ENCODE data around the gene IZUMO4. TPM values are rescaled to one million over a fixed set of nuclear protein-coding genes. Genes with fewer than 3 reads are reported as not detected.

Gene IZUMO4
- total and polyA plus RNA-seq, 10 of the 15 experiments (the other 5 are each of a cell fraction or from before 2014, with no cell fraction given), result 0.53 to 27.1 (median 7.5) TPM

GRCh38 chr19:2050991-2051772 is 45.5 kb upstream of the IZUMO4 start, which contains the start of gene MKNK2 (continued):
- TF ChIP-seq IRF5 (IDR thresholded peaks at IDR 0.05; ENCODE audit: borderline replicate concordance), result no peak
- TF ChIP-seq ESRRA (IDR thresholded peaks at IDR 0.05; ENCODE audit: low read length), result no peak; the same call in 1 of the 2 replicates
- TF ChIP-seq GATAD2B (conservative IDR thresholded peaks at IDR 0.05; ENCODE audit: low read depth), result peak; percentile 72; the same call in 1 of the 2 replicates
- no peak for TF ChIP-seq KAT2A (conservative IDR thresholded peaks at IDR 0.05; ENCODE audit: control insufficient read depth, low read depth, low read length)
- TF ChIP-seq E2F4 (IDR thresholded peaks at IDR 0.05; ENCODE audit: low read depth, low read length), result no peak
- no peak for TF ChIP-seq SUZ12 (IDR thresholded peaks at IDR 0.05; ENCODE audit: unreplicated experiment)
- 0 out of 2 replicates have a peak, but pooled peaks have one; percentile 31 for TF ChIP-seq PKNOX1 (IDR thresholded peaks at IDR 0.05)
- no peak for TF ChIP-seq NFIC (IDR thresholded peaks at IDR 0.05; ENCODE audit: low read depth, low read length)
- peak; percentile 85 for TF ChIP-seq TCF12 (IDR thresholded peaks at IDR 0.05; ENCODE audit: low read depth, low read length)
- TF ChIP-seq SMAD5 (IDR thresholded peaks at IDR 0.05; ENCODE audit: low read depth), result peak; percentile 96
- no peak for TF ChIP-seq SREBF2 (IDR thresholded peaks at IDR 0.05; ENCODE audit: low read length)
- no peak for TF ChIP-seq ZBTB40 (IDR thresholded peaks at IDR 0.05; ENCODE audit: borderline replicate concordance)
- no peak for TF ChIP-seq ATF7 (IDR thresholded peaks at IDR 0.05; ENCODE audit: low read depth)
- no peak for TF ChIP-seq MYC (IDR thresholded peaks at IDR 0.05; ENCODE audit: insufficient read depth, insufficient read length, insufficient replicate concordance, low read length, severe bottlenecking)
- peak; percentile 38; the same call in 1 of the 2 replicates for TF ChIP-seq PAX5 (IDR thresholded peaks at IDR 0.05; ENCODE audit: borderline replicate concordance, low read depth, low read length)
- TF ChIP-seq ZNF622 (IDR thresholded peaks at IDR 0.05), result no peak; the same call in 1 of the 2 replicates
- TF ChIP-seq ZSCAN29 (IDR thresholded peaks at IDR 0.05), result peak; percentile 70; the same call in 1 of the 2 replicates
- no peak; the same call in 1 of the 2 replicates for TF ChIP-seq HCFC1 (IDR thresholded peaks at IDR 0.05; ENCODE audit: low read length)
- no peak for TF ChIP-seq CEBPZ (IDR thresholded peaks at IDR 0.05; ENCODE audit: low read depth, low read length)

Data from GM12878 (cell line).